Stimulated activated CD8-positive, alpha-beta memory T cell treated with anti-CD3 and anti-CD28 coated beads, Interleukin-4, amount 100 ng/mL, for 48 hours (primary cell): Measurements from ENCODE around the gene TTLL6.

Experiments
- DNase-seq: peaks from one replicate; pipeline ENCODE4 v3.0.0-alpha.2; 2020

The TTLL6 gene

GRCh38 chr17:48735062-48735351, 82.0 kb downstream of the TTLL6 start:
- no peak for DNase-seq

DNA sequence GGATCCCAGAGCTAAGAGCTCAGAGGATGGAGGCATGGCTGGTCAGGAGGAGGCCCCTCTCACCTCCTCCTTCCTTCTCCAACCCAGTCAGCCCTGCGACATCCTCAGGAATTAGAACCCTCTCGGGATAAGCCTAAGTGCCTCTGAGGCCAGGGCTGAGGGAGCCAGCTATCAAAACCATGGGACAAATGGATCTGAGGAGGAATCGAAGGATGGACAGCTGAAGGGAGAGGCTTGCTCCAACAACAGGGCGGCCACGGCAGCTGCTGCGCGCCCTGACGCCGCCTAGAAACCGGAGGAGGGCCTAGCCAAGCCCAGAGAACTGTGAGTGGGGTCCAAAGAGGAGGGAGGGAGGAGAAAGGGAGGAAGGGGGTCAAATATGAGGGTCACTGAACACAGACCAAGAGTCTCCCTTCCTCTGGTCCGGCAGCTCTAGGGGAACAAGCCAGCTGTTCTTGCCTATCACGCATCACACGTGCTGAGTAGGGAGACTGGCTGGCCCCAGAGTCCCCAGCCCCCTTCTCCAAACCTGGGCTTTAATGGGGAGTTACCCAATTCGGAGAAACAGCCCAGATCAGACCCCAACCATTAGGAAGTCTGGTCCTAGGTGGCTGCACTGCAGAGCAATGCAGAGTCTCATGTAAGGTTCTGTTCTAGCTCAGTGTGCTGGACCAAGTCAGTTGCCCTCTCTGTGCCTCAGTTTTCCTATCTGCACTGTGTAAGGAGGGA, 82.5 kb downstream of the TTLL6 start:
- DNase-seq, result no peak

DNA sequence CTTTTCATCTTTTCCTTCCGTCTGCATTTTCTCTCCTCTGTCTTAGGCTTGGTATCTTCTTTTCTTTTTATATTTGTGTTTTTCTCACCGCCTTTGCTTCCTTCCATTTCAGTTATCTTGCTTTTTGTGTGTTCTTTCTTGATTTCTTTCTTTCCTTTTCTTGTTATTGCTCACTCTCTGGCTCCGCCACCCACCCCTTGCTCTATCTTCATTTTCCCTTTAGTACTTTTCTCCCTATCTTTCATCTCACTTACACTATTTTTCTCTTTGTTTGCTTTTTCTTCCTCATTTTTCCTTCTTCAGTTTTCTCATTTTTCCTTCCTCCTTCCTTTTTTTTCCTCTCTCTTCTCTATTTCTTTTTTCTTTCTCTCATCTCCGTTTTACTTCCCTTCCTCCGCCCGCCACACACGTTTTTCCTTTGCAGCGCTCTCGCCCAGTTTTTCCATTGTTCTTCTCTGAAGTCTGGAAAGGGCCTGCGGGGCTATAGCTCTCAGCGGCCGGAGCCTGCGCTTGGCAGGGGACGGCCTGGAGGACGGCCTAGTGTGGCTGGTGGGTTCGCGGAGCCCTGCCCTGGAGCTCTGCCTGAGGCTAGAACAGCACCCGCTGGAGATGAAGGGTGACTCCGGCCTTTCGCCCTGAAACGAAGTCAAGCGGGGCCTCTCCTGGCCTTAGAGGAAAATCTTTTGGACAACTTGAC, 83.2 kb downstream of the TTLL6 start:
- no peak for DNase-seq

- no peak for DNase-seq
These were observed 84.1 kb downstream of the TTLL6 start for GRCh38 chr17:48732688-48733629.

- DNase-seq, result no peak
These were observed 85.7 kb downstream of the TTLL6 start for GRCh38 chr17:48731355-48731754.

DNA sequence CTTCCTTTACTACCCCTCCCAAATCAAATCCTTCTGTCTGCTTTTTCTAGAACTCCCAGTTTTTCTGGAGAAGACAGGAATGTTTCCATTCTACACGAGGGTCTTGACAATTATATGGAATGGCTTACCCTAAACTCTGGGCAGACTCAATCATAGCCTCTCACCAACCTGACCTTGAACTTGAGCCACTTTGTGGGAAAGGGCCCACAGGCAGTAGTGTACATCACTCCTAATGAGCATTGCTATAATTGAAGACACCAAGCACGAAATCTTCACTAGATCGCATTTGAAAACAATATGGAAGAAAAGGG, 86.8 kb downstream of the TTLL6 start:
- DNase-seq, result no peak

DNA sequence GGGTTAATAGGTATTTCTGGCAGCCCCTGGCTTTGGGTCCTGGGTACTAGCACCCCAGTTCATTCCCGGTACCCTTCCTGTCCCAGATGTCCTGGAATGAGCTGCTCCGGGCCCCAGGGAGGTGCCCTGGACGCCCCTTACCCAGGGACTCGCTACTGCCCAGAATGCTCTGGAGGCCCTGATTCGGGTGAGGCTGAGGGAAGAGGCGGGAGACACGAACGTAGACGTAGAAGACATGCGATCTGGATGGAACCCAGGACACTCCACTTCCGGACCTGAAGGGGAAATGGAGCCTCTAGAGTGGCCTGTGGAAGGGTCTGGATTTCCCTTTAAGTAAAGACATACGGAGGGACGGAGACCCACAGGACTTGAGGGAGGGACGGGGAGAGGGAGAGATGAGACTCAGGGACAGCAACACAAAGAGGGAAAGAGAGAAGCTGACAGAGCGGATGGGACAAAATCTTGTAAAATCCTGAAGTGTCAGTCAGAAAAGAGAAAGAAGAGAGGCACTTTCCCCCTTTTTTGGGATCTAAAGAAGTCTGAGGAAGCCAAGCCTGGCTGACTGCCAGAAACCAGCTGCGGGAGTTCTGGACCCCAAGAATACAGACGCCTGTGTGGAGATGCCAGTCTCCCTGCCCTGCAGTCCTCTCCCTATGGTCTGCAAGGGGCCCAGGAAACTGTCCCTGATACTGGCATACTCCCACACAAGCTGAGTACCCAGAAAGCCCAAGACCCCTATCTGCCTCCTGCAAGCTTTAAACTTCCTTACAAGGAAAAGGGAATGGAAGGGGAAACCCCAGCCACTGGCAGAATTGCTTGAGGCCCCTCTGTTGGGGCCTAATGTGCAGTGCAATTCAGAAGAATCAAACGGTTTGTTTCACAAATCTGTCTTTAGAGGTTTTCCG, 87.4 kb downstream of the TTLL6 start:
- no peak for DNase-seq

DNA sequence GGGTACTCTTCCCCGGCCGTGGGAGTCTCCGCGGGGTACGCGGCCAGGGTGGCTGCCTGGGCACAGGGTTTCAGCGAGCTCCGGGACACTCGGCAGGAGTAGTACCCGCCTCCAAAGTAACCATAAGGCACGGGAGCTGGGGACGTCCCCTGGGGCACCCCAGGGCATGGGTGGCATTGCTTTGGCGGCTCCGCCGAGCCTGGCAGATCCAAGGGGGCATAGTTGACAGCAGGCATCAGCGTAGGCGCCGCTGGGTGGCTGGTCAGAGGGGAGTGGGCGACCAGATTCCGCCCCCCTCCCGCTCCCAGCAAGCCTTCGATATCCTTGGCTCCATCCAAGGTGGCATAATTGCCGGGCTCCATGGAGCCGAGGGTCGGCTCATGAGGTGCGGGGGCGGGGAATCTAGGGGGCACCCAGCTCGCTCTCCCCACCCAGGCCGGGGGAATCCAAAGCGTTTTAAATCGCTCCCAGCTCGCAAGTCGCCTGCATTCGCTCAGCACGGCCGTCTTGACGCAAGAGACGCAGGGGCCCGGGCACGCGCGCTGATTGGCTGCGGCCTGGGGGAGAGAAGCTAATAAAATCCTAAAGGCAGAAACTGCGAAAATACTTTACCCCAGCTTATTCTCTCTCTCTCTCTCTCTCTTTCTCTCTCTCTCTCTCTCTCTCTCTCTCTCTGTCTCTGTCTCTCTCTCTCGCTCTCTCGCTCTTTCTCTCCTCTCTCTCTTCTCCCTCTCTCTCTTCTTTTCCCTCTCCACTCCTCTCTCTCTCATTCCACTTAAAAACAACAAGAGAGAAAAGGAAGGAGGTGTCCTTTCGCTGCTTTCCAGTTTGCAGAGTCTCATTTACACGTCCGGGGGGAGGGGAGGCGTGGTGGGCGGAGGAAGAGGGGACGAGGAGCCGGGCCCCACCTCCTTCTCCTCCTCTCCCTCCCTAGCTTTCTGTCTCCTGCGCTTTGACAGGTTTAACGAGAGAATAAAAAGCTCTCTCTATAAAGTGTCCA, 88.5 kb downstream of the TTLL6 start, which contains the start of gene HOXB13:
Gene HOXB13, minus strand, starts transcription at position 519 of the 1,000 bp plus-strand sequence. Its CDS starts 157 bp downstream, at position 362.
- peak; percentile 62 for DNase-seq

- no peak for DNase-seq
These were observed 89.4 kb downstream of the TTLL6 start for GRCh38 chr17:48727415-48728175.

DNA sequence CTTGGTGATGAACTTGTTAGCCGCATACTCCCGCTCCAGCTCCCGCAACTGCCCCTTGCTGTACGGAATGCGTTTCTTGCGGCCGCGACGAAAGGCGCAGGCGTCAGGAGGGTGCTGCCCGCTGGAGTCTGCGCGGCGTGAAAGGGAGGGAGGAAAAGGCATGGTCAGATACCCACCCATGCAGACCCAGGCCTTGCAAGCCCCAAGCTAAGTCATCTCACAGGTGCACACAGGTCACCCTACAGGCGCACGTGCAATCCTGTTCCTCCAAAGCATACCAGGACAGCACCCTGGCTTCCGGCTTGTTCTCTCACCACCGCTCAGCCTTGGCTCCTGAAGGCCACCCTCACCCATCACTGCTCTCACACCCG, 90.1 kb downstream of the TTLL6 start:
- no peak for DNase-seq

DNA sequence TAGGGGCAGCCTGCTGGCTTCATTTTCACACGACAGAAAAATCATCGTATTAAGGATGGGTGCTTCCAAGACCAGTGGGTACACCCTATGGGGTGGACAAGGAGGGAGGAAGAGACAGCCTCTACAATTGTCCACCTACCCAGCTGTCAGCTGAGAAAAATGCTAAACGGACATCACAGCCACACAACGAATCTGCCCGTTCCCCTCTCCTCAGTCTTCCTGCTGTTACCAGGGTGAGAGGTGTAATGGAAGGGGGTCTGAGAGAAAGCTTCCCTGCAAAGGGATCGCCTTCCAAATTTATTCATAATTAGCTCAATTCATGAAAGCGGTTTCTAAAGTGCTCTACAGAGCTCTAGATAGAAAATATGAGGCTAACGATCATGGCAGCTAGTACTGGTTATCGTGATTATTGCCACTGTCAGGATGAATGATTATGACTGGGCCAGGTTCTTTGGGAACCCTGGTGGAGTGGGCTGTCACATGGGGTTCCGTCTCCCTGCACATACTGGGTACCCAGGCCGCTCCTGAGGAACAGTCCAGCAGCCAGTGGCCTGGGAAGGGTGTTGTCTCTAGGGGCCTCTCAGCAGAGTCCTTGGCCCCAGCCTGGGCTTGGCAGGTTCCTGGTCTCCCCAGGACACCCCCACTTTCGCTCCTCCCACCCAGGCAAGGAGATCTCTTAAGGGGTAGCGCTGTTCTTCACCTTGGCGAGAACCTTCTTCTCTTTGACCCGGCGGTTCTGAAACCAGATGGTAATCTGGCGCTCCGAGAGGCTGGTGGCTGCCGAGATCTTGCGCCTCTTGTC, 90.7 kb downstream of the TTLL6 start:
- no peak for DNase-seq

DNA sequence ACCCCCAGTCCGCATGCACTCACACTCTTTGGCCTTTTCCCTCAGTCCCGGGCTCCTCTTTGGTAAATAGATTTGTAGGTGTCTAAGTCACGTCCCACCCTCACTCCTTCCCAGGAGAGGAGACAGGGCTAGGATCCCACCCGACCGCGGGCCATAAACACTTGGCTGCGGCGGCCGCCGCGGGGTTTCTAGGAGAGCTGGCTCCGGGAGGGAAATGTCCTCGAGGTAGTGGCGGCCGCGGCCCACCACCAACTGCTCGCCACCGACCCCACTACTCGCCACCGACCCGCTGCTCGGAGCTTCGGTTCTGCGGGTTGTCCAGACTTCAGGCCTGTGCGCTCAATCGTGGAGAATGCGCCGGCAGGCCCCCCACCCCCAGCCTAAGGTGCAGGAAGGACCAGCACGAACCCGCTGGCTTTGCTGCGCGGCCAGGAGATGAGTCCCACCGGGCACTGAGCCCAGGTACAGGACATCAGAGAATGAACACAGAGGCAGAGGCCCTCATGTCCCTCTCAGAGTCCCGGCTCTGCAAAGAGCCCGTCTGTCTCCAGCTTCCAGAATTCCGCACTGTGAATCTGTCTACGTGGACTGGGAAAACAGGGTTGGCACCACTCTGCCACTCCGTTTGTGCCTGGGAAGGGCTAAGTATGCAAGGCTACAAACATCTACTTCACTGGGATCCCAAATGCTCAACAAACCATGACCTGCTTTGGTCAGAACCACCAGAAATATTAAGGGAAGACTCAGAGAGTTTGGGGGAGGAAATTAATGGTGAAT, 91.6 kb downstream of the TTLL6 start:
- no peak for DNase-seq

DNA sequence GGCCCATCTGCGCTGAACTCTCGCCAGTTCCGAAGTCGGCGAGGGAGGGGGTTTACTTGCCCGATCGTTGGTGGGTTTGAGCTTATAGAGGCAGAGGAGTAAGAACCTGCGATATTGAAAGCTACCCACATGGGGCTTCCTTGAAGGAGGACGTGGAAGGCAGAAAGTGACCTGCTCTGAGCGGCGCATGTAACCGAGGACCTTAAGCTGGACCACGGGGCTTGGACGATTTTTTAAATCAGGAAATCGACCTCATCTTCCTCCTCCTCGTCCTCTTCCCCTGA, 92.1 kb downstream of the TTLL6 start:
- no peak for DNase-seq

DNA sequence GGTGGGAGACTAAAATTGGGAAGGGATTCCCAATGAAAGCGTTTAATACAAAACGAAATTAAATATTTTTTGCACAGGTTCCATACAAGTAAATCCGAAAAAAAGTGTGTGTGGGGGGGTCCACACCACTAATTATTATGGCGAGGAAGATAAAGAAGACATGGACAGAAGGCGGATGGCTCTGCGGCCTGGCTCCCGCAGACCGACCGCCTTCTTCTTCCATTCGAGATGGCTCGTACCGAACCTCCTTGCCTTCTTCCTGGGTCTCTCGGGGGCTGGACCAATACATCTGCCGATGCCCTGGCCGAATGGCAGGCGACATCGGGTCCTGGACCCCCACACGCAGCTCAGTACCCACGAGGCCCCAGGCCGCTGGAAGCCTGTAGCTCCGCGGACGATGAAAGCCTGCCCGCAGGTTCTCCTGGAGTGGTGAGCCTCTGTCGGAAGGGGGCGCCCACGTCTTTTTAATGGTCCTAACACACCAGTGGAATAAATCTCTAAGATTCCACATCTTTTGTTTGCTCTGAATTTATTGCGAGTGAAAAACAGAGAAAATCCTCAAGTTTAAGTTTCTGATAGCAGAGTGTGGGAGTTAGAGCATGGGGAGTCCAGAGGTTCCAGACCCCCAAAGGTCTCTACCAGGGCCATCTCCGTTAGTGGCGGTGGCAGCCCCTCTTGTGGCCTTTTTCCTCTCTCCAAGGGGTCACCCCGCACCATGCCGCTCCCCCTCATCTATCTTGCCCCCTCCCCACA, 92.6 kb downstream of the TTLL6 start:
- DNase-seq, result peak; percentile 89

DNA sequence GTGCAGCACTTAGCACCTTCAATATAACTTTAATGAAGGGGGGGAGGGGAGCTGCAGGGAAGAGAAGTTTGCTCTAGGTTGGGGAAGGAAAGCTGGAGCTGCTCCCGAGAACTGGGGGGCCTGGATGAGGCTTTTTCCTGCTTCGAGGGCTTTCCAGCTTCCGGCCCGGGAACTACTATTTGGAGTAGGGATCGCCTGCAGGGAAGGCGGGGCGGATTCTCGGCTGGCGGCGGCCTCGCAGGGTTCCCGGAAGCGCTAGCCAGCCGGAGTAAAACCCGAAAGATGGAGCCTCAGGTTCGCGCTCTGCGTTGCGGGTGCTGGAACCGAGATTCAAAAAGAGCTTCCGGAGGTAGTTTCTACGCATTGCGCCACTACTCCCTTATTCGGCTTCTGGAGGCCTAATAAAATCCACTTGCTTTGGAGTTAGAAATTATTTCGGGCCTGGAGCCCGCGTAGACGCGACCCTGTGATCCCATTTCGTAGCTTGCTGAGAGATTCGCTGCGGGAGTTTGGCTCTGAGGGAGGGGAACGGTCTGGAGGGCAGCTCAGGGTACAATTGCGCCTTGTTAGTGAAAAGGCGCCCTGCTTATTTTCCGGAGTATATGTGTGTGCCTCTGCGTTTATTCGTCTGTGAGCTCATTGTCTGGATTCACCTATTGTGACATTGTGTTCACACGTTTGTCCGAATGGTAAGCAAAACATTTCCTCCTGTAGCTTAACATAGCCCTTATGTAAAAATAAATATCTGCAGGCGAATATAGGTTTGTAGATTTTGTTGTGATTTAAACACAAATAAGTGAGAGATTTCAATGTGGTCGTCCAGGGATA, 93.4 kb downstream of the TTLL6 start:
- no peak for DNase-seq

GRCh38 chr17:48722915-48723422, 94.1 kb downstream of the TTLL6 start, which contains the start of gene PRAC2:
PRAC2 (plus strand) TSS chr17:48723185; CDS start chr17:48724411, 1,226 bp downstream.
- no peak for DNase-seq
